SW 1271 (cell line): ENCODE results near the gene SYAP1.
"Not testable (repeated sequence)": the region's sequence is repeated elsewhere in the genome, so short reads cannot be mapped to it uniquely, and the experiment has no call there.

ENCODE experiments used
- DNase-seq, 2 experiments: peaks; one replicate each; lab custom pipeline; 2025; lab: John Stamatoyannopoulos, UW

Gene SYAP1, protein sequence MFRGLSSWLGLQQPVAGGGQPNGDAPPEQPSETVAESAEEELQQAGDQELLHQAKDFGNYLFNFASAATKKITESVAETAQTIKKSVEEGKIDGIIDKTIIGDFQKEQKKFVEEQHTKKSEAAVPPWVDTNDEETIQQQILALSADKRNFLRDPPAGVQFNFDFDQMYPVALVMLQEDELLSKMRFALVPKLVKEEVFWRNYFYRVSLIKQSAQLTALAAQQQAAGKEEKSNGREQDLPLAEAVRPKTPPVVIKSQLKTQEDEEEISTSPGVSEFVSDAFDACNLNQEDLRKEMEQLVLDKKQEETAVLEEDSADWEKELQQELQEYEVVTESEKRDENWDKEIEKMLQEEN

DNA sequence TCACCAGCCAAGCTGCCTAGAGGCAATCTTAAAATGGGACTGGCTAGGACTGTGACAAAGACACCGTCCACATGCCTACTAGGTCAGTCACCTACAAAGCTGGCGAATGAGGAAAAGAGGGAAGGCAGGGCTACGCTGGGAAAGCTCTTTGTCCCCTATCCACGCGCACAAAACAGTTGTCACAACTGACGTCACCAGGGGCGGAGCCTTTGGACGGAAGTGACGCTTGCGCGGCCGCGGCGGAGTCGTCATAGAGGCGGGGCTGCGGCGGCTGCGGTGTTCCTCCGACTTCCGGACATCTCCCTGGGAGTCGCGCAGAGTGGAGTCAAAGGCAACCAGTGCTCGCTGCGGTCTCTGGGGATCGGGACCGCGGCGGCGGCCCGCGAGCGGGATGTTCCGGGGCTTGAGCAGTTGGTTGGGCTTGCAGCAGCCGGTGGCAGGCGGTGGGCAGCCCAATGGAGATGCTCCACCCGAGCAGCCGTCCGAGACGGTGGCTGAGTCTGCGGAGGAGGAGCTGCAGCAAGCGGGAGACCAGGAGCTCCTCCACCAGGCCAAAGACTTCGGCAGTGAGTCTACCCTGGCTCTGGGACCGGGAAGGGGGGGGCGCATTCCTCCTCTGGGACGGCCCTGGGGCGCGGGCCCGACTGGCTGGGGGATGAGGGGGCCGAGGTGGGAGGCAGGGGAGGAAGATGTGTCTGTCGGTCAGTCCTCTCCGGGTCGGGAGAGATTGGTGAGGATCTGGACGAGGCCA lies at the start of gene SYAP1:
Gene SYAP1, plus strand, starts transcription at position 279 of the 751 bp plus-strand sequence. Its CDS starts 113 bp downstream, at position 392.
- DNase-seq = peak; percentile 71 to 78

DNA sequence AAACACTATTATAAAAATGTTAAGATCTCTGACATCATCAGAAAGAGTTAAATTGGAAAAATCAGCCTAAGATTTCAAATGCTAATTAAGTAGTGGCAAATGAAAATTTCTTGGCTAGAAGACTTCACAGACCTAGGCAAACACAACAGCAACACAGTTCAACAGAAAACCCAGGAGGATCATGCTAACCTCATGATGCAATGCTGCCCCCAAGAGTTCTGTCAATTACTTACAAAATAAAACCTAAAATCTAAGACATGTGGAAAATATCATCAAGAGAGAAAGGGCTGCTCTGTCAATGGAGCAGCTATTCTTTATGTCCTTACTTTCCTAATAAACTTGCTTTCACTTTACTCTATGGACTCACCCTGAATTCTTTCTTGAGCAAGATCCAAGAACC lies 48.4 kb upstream of the SYAP1 start:
- peak in 1 of 2 experiments; percentile 6 for DNase-seq

DNA sequence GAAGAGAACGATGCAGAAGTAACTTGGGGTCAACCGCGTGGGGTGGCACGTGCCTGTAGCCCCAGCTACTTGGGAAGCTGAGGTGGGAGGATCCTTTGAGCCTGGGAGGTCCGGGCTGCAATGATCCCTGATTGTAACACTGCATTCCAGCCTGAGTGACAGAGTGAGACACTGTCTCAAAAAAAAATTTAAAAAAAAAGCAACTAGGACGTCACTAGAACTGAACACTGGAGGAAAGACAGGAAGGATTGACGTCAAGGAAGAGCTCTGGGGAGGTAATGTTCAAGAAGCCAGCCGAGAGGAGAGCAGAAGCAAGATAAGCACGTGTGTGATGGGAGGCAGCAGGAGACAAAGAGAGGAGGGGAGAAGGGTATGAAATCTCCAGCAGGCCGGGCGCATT lies 40.7 kb upstream of the SYAP1 start:
- no peak for DNase-seq

DNA sequence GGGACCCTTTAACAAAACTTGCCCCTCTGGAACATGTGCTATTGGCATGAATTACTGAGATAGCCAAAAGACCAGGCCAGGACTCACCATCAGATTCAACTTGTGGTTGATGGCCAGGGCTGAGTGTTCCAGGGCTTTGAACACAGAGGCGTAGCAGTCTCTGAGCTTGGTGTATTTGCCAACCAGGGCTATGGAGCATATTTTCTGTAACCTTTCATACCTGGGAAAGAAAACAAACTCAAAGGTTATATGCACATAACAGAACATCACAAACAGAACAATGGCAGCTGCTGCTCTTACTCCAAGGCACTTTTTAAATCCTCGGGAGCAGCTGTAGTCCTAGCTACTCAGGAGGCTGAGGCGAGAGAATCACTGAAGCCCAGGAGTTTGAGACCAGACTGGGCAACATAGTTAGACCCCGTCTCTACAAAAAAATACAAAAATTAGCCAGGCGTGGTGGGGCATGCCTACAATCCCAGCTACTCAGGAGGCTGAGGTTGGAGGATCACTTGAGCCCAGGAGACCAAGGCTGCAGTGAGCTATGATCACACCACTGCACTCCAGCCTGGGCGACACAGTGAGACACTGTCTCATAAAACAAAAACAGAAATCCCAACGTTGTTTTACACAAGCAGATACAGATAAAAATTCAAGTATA lies 36.3 kb upstream of the SYAP1 start:
- no peak for DNase-seq

DNA sequence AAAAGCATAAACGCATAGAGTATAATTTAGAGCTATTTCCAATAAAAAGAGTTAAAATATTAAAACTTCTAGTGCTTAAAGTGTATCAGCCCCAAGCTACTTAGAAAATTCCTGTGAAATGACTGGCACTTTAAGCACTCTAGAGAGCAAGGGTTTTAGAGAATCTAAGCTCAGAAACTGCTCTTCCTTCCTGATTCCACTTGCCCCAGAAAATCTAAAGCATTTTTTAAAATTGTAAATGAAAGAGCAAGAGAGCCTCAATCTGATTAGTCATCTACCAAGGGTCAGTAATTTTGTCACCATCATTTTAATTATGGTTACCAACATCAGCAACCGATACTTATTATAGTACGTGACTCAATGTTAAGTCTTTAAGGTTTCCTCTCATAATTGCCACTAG lies 31.9 kb upstream of the SYAP1 start:
- DNase-seq = no peak

DNA sequence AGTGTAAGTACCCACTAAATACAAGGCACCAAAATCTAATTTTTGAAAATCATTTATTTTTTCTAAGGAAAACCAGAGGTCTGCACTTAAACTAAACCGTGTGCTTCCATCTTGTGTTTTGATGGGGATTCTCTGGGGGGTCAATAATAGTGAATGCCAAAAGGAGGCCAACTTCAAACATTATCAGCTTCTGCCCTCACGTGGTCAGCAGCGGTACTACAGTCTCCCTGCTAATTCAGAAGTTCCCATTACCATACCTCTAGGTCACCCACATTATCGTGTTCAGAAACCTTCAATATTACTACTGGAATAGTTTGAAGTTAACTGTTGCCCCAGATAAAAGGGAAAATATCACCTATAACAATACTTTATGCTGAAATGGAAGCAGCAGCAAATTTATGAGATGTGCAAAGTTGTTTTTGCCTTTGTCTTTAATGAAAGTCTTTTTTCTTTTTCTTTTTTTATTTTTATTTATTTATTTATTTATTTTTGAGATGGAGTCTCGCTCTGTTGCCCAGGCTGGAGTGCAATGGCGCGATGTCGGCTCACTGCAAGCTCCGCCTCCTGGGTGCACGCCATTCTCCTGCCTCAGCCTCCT lies 24.2 kb upstream of the SYAP1 start:
- DNase-seq = peak in 1 of 2 experiments; percentile 2

DNA sequence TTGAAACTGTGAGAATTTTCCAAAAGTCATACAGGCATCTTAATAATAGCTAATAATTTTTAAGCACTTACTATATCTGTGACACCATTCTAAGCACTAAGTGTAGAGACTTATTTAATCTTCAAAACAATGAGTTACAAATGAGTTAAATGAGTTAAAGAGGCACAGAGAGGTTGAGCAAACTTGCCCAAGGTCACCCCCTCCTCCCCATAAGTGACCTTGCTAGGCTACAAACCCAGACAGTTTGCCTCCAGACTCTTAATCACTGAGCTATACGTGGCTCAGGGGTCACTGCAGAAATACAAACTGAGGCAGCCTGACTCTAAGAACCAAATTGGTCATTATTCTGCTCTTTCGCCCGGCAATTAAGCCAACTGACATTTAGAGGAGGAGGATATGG lies 22.5 kb upstream of the SYAP1 start:
- no peak for DNase-seq

DNA sequence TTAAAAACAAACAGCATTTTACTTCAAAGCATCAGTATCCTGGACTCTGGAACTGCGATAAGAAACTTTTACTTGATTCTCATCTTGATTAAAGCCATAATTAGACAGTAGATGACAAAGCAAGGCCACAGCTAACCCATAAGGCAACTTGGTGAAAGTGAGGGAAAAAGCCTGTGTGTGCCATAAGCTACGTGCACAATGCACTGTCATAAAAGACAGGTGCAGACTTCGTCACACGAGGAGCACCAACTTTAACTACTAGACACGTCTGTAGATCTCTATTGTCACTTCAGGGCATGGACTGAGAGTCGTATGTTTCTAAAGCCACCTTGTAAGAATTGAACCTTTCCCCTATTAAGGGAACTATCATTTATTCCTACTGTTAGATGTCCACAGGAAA lies 20.0 kb upstream of the SYAP1 start:
- no peak for DNase-seq

DNA sequence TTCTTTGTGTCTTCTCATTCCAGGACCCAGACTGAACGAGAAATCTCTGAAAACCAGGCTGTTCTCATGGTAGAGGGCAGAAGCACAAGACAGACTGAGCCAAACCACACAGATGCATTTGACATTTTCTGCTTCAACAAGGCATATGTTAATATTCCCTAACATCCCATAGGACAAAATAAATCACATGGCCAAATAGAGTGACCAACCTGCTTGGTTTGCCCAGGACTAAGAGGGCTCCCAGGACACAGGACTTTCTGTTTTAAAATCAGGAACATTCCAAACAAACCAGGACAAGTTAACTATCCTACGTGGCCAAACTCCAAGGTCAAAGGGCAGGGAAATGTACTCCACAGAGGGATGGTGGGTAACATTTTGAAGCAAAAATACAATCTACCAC lies 18.7 kb upstream of the SYAP1 start:
- no peak for DNase-seq

DNA sequence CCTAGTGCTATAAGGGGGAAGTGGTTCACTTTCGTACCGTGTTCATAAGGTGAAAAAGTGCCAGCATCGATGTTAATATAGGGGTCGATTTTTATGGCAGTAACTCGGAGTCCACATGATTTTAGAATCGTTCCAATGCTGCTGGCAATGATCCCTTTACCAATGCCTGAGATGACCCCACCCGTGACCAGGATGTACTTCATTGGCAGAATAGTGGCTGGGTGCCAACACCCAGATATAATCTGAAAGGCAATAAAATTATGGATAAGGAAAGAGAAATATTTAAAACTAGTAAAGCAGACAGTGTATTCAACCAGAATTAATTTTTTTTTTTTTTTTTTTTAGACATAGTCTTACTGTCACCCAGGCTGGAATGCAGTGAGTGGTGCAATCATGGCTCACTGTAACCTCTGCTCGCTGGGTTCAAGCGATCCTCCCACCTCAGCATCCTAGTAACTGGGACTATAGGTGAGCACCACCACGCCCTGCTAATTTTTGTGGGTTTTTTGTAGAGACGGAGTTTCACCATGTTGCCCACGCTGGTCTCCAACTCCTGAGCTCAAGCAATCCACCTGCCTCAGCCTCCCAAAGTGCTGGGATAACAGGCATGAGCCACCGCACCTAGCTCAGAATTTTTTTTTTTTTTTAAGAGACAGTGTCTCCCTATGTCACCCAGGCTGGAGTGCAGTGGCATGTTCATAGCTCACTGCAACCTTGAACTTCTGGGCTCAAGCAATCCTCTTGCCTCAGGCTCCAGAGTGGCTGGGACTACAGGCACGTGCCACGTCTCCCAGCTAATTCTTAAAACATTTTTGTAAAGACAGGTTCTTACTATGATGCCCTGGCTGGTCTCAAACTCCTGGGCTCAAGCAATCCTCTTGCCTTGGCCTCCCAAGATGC lies 16.5 kb upstream of the SYAP1 start:
- DNase-seq = no peak

DNA sequence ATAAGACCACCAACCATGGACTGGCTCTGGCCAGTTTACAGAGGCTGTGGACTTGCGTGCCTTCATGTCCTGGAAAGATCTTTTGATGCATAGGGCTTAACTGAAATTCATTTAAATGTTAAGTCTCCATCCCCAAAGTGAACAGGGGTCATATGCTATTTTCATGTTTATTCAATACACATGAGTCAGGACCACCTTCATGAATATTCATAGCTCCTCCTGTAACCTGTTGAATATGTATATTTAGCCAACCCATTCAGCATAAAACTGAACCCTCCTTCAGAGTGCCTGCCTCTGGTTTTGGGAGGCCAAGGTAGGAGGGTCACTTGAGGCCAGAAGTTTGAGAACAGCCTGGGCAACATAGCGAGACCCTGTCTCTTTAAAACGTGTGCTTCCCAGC lies 14.0 kb upstream of the SYAP1 start:
- no peak for DNase-seq

DNA sequence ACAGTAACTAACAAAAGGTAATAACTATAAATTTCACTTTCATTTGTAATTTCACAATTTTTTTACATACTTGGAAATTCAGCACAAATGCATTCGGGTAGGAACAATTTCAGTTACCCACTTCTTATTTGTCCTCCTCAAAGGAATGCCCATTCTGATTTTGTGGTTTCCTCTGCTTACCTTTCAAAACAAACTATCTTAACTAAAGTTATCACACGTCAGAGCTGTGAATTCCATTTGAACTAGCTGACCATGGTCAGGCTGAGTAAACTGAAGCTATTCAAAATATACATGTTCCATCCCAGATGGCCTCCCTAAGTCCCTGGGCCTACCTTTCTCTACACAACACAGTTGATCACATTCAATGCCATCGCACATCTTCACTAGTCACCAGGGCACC lies 11.4 kb upstream of the SYAP1 start:
- no peak for DNase-seq

DNA sequence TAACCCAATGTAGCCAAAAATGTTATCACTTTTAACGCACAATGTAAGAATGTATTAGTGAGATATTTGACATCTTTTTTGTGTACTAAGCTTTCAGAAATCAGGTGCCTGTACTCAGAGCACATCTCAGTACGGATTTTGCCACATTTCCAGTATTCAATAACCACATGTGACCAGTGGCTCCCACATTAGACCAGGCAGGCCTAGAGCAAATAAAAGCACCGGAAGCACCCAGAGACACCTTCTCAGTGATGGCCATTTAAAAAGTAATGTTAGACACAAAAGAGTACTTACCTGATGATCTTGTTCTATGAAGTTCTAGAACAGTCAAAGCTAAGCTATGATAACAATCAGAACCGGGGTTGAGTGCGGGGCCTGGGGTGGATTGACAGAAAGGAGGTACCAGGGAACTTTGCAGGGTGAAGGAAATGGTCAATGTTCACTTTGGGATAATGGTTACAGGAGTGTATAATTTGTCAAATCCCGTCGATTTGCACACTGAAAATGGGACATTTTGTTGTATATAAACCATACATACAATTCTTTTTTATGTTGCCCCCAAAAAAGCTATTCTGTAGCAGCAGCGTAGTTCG lies 8.1 kb upstream of the SYAP1 start:
- no peak for DNase-seq

DNA sequence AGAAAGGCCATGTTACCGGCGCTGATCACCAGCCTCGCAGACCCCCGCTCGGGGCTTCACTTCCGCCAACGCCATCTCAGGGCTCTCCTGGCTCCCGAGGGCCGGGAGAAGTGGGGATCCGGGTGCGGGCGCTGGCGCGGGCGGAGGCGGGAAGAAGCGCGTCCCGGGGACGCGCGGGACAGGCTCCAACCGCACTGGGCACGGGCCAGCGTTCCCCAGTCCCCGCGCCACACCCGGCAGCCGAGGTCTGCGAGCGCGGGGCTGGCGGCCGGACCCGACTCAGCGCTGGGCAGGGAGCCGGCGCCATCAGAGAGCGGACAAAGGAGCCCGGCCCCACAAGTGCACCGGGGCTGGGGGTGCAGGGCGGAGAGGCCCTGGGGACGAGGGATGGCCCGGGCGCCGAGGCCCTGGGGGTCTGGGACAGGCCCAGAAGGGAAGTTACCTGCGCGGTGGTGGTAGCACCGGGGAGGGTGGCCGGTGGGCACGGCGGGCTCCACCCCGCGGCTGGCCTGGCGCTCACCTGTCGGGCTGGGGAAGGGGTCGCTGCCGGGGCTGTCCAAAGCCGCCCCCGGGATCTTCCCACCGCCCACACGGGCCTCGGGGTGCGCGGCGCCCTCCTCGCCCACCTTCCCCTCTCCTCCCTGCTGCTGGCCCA lies 7.4 kb upstream of the SYAP1 start:
- DNase-seq = no peak

DNA sequence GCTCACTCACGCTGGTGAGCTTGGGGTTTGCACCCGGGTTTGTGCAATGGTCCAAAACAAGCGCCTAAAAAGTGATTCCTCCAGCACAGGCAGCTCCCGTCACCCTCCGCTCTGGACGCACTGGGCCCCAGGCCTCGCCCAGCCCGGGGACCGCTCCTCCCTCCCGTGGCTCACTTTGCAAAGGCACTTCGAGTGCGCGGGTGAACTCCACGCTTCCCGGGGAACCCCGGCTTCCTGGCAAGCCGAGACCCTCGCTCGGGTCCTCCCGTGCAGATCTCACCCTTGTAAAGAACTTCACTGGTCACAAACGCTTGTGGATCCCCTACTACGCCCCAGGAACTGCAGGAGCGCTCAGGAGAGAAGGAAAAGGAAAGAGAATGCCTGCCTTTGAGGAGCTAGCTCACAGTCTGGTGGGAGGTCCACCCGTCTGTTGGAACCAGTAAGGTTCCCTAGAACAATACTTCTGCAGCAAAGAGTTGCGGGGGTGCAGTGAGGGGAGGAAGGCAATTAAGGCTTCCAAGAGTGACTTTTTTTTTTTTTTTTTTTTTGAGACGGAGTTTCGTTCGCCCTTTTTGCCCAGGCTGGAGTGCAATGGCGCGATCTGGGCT lies 6.8 kb upstream of the SYAP1 start, which contains the start of gene CTPS2:
Gene CTPS2, minus strand, starts transcription at position 122 of the 608 bp plus-strand sequence. CDS start 9,767 bp downstream, outside the sequence.
- DNase-seq = no peak

DNA sequence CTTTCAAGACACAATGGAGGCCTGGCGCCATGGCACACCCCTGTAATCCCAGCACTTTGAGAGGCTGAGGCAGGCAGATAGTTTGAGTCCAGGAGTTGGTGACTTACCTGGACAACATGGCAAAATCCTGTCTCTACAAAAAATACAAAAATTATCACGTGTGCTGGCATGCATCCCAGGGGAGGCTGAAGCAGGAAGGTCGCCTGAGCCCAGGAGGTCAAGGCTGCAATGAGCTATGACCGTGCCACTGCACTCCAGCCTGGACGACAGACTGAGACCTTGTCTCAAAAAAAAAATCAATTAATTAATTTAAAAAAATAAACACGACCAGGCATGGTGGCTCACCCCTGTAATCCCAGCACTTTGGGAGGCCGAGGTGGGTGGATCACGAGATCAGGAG lies 4.9 kb upstream of the SYAP1 start:
- no peak for DNase-seq

DNA sequence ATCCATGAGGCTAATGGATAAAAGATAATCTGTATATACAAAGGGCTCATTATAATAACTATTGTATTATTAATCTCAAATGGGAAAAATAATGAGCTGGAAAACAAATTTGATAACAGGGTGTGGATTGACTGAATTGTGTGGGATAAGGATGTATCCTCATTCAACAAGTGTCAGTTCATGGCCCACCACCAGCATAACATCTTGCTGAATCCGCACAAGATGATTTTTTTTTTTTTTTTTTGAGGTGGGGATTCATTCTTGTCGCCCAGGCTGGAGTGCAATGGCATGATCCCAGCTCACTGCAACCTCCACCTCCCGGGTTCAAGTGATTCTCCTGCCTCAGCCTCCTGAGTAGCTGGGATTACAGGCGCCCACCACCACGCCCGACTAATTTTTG lies 3.8 kb upstream of the SYAP1 start:
- DNase-seq = not testable (repeated sequence)

DNA sequence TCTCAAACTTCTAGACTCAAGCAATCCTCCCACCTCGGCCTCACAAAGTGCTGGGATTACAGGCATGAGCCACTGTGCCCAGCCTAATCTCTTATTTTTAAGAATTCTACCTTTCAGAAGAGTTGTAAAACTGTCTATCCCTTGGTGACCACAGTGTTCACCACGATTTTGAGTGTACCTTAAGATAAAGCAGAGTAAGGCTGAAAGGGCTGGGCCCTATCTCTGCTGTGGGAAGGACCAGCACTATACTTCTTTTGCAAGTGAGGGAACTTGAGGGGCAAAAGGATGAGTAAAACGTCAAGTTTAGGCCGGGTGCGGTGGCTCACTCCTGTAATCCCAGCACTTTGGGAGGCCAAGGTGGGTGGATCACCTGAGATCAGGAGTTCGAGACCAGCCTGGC lies 3.0 kb upstream of the SYAP1 start:
- not testable (repeated sequence) for DNase-seq

DNA sequence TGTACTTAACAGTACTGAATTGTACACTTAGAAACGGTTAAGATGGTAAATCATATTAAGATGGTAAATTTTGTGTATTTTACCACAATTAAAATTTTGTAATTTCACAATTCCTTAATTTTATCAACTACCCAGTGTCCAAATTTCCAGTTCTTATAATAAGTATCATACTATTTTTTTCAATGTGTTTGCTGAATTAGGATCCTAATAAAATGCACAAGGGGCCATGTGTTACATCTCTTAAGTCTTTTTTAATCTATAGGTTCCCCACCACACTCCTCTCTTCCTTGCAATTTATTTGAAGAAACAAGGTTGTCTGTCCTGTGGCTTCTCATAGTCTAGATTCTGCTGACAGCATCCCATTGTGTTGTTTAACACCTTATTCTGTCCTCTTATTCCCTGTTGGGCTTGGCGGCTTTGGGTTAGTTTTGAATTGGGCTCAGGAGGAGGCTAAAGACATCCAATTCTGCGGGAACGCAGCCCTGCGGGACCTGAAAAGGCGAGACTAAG lies 533 bp upstream of the SYAP1 start:
- no peak for DNase-seq

DNA sequence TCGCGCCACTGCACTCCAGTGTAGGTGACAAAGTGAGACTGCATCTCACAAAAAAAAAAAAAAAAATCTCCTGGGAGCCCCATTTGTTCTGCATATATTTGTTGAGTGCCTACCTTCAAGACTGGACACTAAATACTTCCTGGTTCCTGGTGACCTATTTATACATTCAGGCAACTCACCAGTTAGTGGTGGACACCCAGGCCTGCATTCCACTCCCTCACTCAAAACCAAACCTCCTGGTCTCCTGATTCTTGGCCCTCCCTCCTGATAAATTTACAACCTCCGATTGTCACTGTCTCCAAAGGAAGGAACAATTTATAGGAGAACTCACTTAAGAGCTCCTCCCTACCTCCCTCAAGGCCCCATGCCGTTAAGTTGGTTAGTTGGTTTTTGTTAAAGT lies 3.1 kb downstream of the SYAP1 start:
- no peak for DNase-seq
